ENCODE data around the gene RNF19B.
"Not testable (repeated sequence)": the region's sequence is repeated elsewhere in the genome, so short reads cannot be mapped to it uniquely, and the experiment has no call there.

The RNF19B gene

GRCh38 chr1:32983020-32983419 lies 18.4 kb upstream of the RNF19B start:
- no peak overlapping the region for H3K4me3 ChIP-seq (ENCODE audit: low read depth in 1 of 5, low read length in 5 of 5)
- no peak overlapping the region for H3K9ac ChIP-seq (ENCODE audit: low read length in 5 of 5)
- no peaks in the 10 kb centered on the region for H3K9me3 ChIP-seq (ENCODE audit: control insufficient read depth in 5 of 5, low read length in 5 of 5)
- H3K27me3 ChIP-seq (ENCODE audit: control insufficient read depth in 5 of 5, insufficient read depth in 4 of 5, low read length in 5 of 5) = no peaks in the 10 kb centered on the region
- no peaks in the 10 kb centered on the region for H3K36me3 ChIP-seq (ENCODE audit: control insufficient read depth in 5 of 5, insufficient read depth in 5 of 5, low read length in 5 of 5)
- peaks cover 3 to 41% (median 26%) of the 10 kb centered on the region in 5 donors for H3K4me1 ChIP-seq (ENCODE audit: control insufficient read depth in 5 of 5, insufficient read depth in 5 of 5, low read length in 5 of 5)
- no peak overlapping the region for H3K27ac ChIP-seq (ENCODE audit: low read depth, low read length)

DNA sequence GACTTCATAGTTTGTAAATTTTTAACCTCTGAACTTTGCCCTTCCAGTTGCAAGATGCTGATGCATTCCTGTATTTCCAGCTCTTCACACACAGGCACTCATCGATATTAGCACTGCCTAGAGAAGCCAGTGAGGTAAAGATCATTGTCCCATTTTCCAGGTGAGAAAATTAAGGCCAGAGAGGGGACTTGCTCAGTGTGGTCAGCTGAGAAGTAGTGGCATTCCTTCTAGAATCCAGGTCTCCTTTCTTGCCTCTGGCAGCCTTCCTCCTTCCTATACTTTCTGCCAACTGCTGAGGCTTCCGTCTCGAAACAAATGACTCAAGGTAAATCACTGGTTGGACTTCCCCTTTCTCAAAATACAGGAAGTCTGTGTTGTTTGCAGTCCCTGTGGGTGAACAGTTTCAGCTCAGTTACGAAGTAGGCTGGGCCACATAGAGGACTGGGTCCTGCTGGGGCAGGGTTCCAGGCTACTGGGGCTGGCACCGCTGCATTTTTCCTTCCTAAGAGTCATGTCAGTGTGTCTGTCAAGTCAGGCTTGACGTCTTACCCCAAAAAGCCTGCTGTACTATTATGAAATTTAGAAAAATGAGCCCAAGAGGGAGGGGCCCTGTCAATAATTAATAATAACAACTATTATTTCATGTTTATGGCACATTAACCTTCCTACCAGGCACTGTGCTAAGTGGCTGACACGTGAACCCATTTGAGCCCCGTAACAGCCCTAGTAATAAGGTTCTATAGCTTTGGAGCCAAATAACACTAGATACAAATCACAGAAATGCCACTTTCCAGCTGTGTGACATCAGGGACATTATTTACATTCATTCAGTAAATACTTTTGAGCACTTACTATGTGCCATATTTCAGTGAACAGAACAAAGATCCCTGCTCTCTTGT lies 16.6 kb upstream of the RNF19B start:
- no peaks in the 10 kb centered on the region for H3K27me3 ChIP-seq (ENCODE audit: control insufficient read depth in 5 of 5, insufficient read depth in 4 of 5, low read length in 5 of 5)
- H3K4me3 ChIP-seq (ENCODE audit: low read depth in 1 of 5, low read length in 5 of 5) = no peak overlapping the region
- H3K36me3 ChIP-seq (ENCODE audit: control insufficient read depth in 5 of 5, insufficient read depth in 5 of 5, low read length in 5 of 5) = no peaks in the 10 kb centered on the region
- H3K9ac ChIP-seq (ENCODE audit: low read length in 5 of 5) = peak overlapping the region; percentile 11 to 68 (median 31)
- peaks cover 3 to 43% (median 26%) of the 10 kb centered on the region in 5 donors for H3K4me1 ChIP-seq (ENCODE audit: control insufficient read depth in 5 of 5, insufficient read depth in 5 of 5, low read length in 5 of 5)
- peak overlapping the region; percentile 64 for H3K27ac ChIP-seq (ENCODE audit: low read depth, low read length)
- H3K9me3 ChIP-seq (ENCODE audit: control insufficient read depth in 5 of 5, low read length in 5 of 5) = no peaks in the 10 kb centered on the region

DNA sequence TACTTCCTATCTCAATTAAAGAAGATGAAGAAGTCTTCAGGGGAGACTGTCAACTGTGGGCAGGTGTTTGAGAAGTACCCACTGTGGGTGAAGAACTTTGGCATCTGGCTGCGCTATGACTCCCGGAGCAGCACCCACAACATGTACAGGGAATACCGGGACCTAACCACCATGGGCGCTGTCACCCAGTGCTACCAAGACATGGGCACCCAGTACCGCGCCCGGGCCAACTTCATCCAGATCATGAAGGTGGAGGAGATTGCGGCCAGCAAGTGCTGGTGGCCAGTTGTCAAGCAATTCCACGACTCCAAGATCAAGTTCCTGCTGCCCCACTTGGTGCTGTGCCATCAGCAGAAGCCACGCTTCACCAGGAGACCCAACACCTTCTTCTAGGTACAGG lies 15.5 kb upstream of the RNF19B start:
- H3K4me3 ChIP-seq (ENCODE audit: low read depth in 1 of 5, low read length in 5 of 5) = no peak overlapping the region
- H3K36me3 ChIP-seq (ENCODE audit: control insufficient read depth in 5 of 5, insufficient read depth in 5 of 5, low read length in 5 of 5) = no peaks in the 10 kb centered on the region
- H3K27ac ChIP-seq (ENCODE audit: low read depth, low read length) = no peak overlapping the region
- peaks cover 3 to 40% (median 26%) of the 10 kb centered on the region in 5 donors for H3K4me1 ChIP-seq (ENCODE audit: control insufficient read depth in 5 of 5, insufficient read depth in 5 of 5, low read length in 5 of 5)
- H3K9ac ChIP-seq (ENCODE audit: low read length in 5 of 5) = no peak overlapping the region
- H3K9me3 ChIP-seq (ENCODE audit: control insufficient read depth in 5 of 5, low read length in 5 of 5) = no peaks in the 10 kb centered on the region
- H3K27me3 ChIP-seq (ENCODE audit: control insufficient read depth in 5 of 5, insufficient read depth in 4 of 5, low read length in 5 of 5) = no peaks in the 10 kb centered on the region

- H3K36me3 ChIP-seq (ENCODE audit: control insufficient read depth in 5 of 5, insufficient read depth in 5 of 5, low read length in 5 of 5) = no peaks in the 10 kb centered on the region
- H3K4me1 ChIP-seq (ENCODE audit: control insufficient read depth in 5 of 5, insufficient read depth in 5 of 5, low read length in 5 of 5) = peaks cover 3 to 31% (median 20%) of the 10 kb centered on the region in 5 donors
- H3K4me3 ChIP-seq (ENCODE audit: low read depth in 1 of 5, low read length in 5 of 5) = no peak overlapping the region
- H3K27ac ChIP-seq (ENCODE audit: low read depth, low read length) = no peak overlapping the region
- H3K9me3 ChIP-seq (ENCODE audit: control insufficient read depth in 5 of 5, low read length in 5 of 5) = no peaks in the 10 kb centered on the region
- H3K9ac ChIP-seq (ENCODE audit: low read length in 5 of 5) = no peak overlapping the region
- H3K27me3 ChIP-seq (ENCODE audit: control insufficient read depth in 5 of 5, insufficient read depth in 4 of 5, low read length in 5 of 5) = no peaks in the 10 kb centered on the region
Measured at GRCh38 chr1:32978854-32979253, 14.2 kb upstream of the RNF19B start.

GRCh38 chr1:32977546-32978087 lies 13.0 kb upstream of the RNF19B start:
- Histone ChIP-seq H3K36me3 (ENCODE audit: control insufficient read depth in 5 of 5, insufficient read depth in 5 of 5, low read length in 5 of 5) (no peaks in the 10 kb centered on the region), H3K27ac (ENCODE audit: low read depth, low read length) (no peak overlapping the region), H3K9me3 (ENCODE audit: control insufficient read depth in 5 of 5, low read length in 5 of 5) (no peaks in the 10 kb centered on the region), H3K27me3 (ENCODE audit: control insufficient read depth in 5 of 5, insufficient read depth in 4 of 5, low read length in 5 of 5) (peaks cover 0 to 2% (median under 1%) of the 10 kb centered on the region in 5 donors), H3K4me1 (ENCODE audit: control insufficient read depth in 5 of 5, insufficient read depth in 5 of 5, low read length in 5 of 5) (peaks cover 3 to 34% (median 22%) of the 10 kb centered on the region in 5 donors), H3K4me3 (ENCODE audit: low read depth in 1 of 5, low read length in 5 of 5) (no peak overlapping the region), H3K9ac (ENCODE audit: low read length in 5 of 5) (no peak overlapping the region)

DNA sequence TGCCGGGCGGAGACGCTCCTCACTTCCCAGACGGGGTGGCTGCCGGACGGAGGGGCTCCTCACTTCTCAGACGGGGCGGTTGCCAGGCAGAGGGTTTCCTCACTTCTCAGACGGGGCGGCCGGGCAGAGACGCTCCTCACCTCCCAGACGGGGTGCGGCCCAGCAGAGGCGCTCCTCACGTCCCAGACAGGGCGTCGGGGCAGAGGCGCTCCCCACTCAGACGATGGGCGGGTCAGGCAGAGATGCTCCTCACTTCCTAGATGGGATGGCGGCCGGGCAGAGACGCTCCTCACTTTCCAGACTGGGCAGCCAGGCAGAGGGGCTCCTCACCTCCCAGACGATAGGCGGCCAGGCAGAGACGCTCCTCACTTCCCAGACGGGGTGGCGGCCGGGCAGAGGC lies 10.4 kb upstream of the RNF19B start:
- peaks cover 0 to 11% (median 5%) of the 10 kb centered on the region in 5 donors for H3K27me3 ChIP-seq (ENCODE audit: control insufficient read depth in 5 of 5, insufficient read depth in 4 of 5, low read length in 5 of 5)

DNA sequence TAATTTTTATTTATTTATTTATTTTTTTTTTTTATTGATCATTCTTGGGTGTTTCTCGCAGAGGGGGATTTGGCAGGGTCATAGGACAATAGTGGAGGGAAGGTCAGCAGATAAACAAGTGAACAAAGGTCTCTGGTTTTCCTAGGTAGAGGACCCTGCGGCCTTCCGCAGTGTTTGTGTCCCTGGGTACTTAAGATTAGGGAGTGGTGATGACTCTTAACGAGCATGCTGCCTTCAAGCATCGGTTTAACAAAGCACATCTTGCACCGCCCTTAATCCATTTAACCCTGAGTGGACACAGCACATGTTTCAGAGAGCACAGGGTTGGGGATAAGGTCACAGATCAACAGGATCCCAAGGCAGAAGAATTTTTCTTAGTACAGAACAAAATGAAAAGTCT lies 8.8 kb upstream of the RNF19B start:
- Histone ChIP-seq H3K4me3 (ENCODE audit: low read depth in 1 of 5, low read length in 5 of 5) (peak overlapping the region in 2 of 5 donors; percentile 68), H3K4me1 (ENCODE audit: control insufficient read depth in 5 of 5, insufficient read depth in 5 of 5, low read length in 5 of 5) (peaks cover 0 to 12% (median 8%) of the 10 kb centered on the region in 5 donors), H3K27me3 (ENCODE audit: control insufficient read depth in 5 of 5, insufficient read depth in 4 of 5, low read length in 5 of 5) (peaks cover 0 to 11% (median 5%) of the 10 kb centered on the region in 5 donors)
- H3K9me3 ChIP-seq (ENCODE audit: control insufficient read depth in 5 of 5, low read length in 5 of 5); H3K9ac ChIP-seq (ENCODE audit: low read length in 5 of 5); H3K36me3 ChIP-seq (ENCODE audit: control insufficient read depth in 5 of 5, insufficient read depth in 5 of 5, low read length in 5 of 5); H3K27ac ChIP-seq (ENCODE audit: low read depth, low read length): not testable (repeated sequence)

More for the DNA sequence above, 10.4 kb upstream of the RNF19B start:
- peaks cover 0 to 16% (median 8%) of the 10 kb centered on the region in 5 donors for H3K4me1 ChIP-seq (ENCODE audit: control insufficient read depth in 5 of 5, insufficient read depth in 5 of 5, low read length in 5 of 5)
- not testable (repeated sequence) for H3K27ac ChIP-seq (ENCODE audit: low read depth, low read length); H3K9ac ChIP-seq (ENCODE audit: low read length in 5 of 5); H3K36me3 ChIP-seq (ENCODE audit: control insufficient read depth in 5 of 5, insufficient read depth in 5 of 5, low read length in 5 of 5); H3K4me3 ChIP-seq (ENCODE audit: low read depth in 1 of 5, low read length in 5 of 5); H3K9me3 ChIP-seq (ENCODE audit: control insufficient read depth in 5 of 5, low read length in 5 of 5)

- Histone ChIP-seq H3K27me3 (ENCODE audit: control insufficient read depth in 5 of 5, insufficient read depth in 4 of 5, low read length in 5 of 5) (peaks cover 0 to 11% (median 5%) of the 10 kb centered on the region in 5 donors), H3K4me1 (ENCODE audit: control insufficient read depth in 5 of 5, insufficient read depth in 5 of 5, low read length in 5 of 5) (peaks cover 0 to 12% (median 8%) of the 10 kb centered on the region in 5 donors), H3K27ac (ENCODE audit: low read depth, low read length) (no peak overlapping the region), H3K4me3 (ENCODE audit: low read depth in 1 of 5, low read length in 5 of 5) (peak overlapping the region in 4 of 5 donors; percentile 62 to 75 (median 68)), H3K36me3 (ENCODE audit: control insufficient read depth in 5 of 5, insufficient read depth in 5 of 5, low read length in 5 of 5) (no peaks in the 10 kb centered on the region), H3K9me3 (ENCODE audit: control insufficient read depth in 5 of 5, low read length in 5 of 5) (no peaks in the 10 kb centered on the region), H3K9ac (ENCODE audit: low read length in 5 of 5) (peak overlapping the region in 4 of 5 donors; percentile 19 to 66 (median 46))
Measured at GRCh38 chr1:32972814-32973428, 8.3 kb upstream of the RNF19B start.

GRCh38 chr1:32971576-32971975 lies 7.0 kb upstream of the RNF19B start:
- Histone ChIP-seq H3K9me3 (ENCODE audit: control insufficient read depth in 5 of 5, low read length in 5 of 5) (no peaks in the 10 kb centered on the region), H3K27ac (ENCODE audit: low read depth, low read length) (no peak overlapping the region), H3K27me3 (ENCODE audit: control insufficient read depth in 5 of 5, insufficient read depth in 4 of 5, low read length in 5 of 5) (peaks cover 0 to 11% (median 5%) of the 10 kb centered on the region in 5 donors)

DNA sequence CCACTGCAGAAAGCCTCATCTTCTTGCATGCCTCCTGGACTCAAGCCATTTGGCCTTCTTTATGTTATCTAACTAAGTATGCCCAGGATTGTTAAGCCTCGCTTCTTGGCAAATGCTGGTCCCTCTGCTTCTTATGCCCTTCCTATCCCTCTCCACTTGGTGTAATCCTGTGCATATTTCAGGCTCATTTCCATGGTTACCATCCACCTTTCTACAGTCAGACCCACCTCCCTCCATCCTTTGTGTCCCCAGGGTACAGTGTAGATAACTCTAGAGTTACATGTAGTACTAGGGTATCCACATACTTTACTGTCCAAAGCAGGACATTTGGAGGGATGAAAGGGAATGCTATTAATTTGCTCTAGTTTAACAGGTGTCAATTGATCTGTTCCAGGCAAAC lies 6.5 kb upstream of the RNF19B start:
- Histone ChIP-seq H3K27me3 (ENCODE audit: control insufficient read depth in 5 of 5, insufficient read depth in 4 of 5, low read length in 5 of 5) (peaks cover 0 to 11% (median 5%) of the 10 kb centered on the region in 5 donors), H3K27ac (ENCODE audit: low read depth, low read length) (no peak overlapping the region), H3K36me3 (ENCODE audit: control insufficient read depth in 5 of 5, insufficient read depth in 5 of 5, low read length in 5 of 5) (no peaks in the 10 kb centered on the region), H3K9ac (ENCODE audit: low read length in 5 of 5) (no peak overlapping the region), H3K4me1 (ENCODE audit: control insufficient read depth in 5 of 5, insufficient read depth in 5 of 5, low read length in 5 of 5) (peaks cover 0 to 10% (median 8%) of the 10 kb centered on the region in 5 donors), H3K4me3 (ENCODE audit: low read depth in 1 of 5, low read length in 5 of 5) (no peak overlapping the region), H3K9me3 (ENCODE audit: control insufficient read depth in 5 of 5, low read length in 5 of 5) (no peaks in the 10 kb centered on the region)

More at GRCh38 chr1:32971576-32971975, 7.0 kb upstream of the RNF19B start:
- Histone ChIP-seq H3K36me3 (ENCODE audit: control insufficient read depth in 5 of 5, insufficient read depth in 5 of 5, low read length in 5 of 5) (no peaks in the 10 kb centered on the region), H3K4me3 (ENCODE audit: low read depth in 1 of 5, low read length in 5 of 5) (no peak overlapping the region), H3K9ac (ENCODE audit: low read length in 5 of 5) (no peak overlapping the region), H3K4me1 (ENCODE audit: control insufficient read depth in 5 of 5, insufficient read depth in 5 of 5, low read length in 5 of 5) (peaks cover 0 to 10% (median 8%) of the 10 kb centered on the region in 5 donors)
